B cell (primary cell): Measurements from ENCODE around the gene PDGFRA. TPM values are rescaled to one million over a fixed set of nuclear protein-coding genes. Genes with fewer than 3 reads are reported as not detected.
"Not testable (repeated sequence)": the region's sequence is repeated elsewhere in the genome, so short reads cannot be mapped to it uniquely, and the experiment has no call there.

Source experiments
- ATAC-seq: fragments of 200-7000 bp; cut with Tn5 transposase; one replicate; pipeline ENCODE4 v1.10.0; 2021; ENCODE audit warnings: low read depth, mild to moderate bottlenecking, moderate number of reproducible peaks, moderate library complexity
- CTCF ChIA-PET: fragments of 350-600 bp; sonication (Branson Sonifier 250); formaldehyde crosslinking; loops from one replicate; lab custom pipeline; 2021; ENCODE audit warnings: antibody characterized with exemption, inconsistent platforms; lab: Charles Lee
- POLR2A ChIA-PET: fragments of 350-600 bp; sonication (Branson Sonifier 250); formaldehyde crosslinking; loops from one replicate; lab custom pipeline; 2021; ENCODE audit warnings: antibody characterized with exemption; lab: Charles Lee
- DNase-seq: peaks from one replicate; pipeline ENCODE4 v3.0.0; 2013
- H2AFZ ChIP-seq: 2 replicates; pipeline ENCODE4 v1.6.1; 2012; ENCODE audit warnings: mild to moderate bottlenecking, low read depth, low read length; ENCODE audit not compliant: insufficient read depth, poor library complexity, severe bottlenecking
- H3K27ac ChIP-seq, 2 donors: 1 replicate in 1 of 2; 2 replicates in 1 of 2; pipeline ENCODE4 v1.5.1; 2012 to 2013; ENCODE audit warnings: low read length in 2 of 2, mild to moderate bottlenecking in 2 of 2, moderate library complexity in 1 of 2
- H3K27me3 ChIP-seq, 4 experiments: fragments of 200-600 bp in 1 of 4; sonication (generic) in 1 of 4; replicated peaks in 1 of 4; 1 replicate in 2 of 4; 2 replicates in 2 of 4; pipeline versions ENCODE4 v1.6.1 to v1.7.0; 2013 to 2016; ENCODE audit warnings: low read length in 3 of 4, mild to moderate bottlenecking in 2 of 4, mixed read lengths in 1 of 4, moderate library complexity in 1 of 4; ENCODE audit not compliant: insufficient read depth in 4 of 4, control insufficient read depth in 3 of 4; ENCODE audit errors: control extremely low read depth in 1 of 4
- H3K36me3 ChIP-seq, 2 experiments: replicated peaks in 1 of 2; 1 replicate in 1 of 2; 2 replicates in 1 of 2; pipeline versions ENCODE4 v1.6.1 to v1.7.1; 2013; ENCODE audit warnings: low read length in 1 of 2; ENCODE audit not compliant: insufficient read depth in 2 of 2, control insufficient read depth in 1 of 2; ENCODE audit errors: control extremely low read depth in 1 of 2, extremely low read depth in 1 of 2
- H3K4me1 ChIP-seq, 2 donors: fragments of 200-600 bp in 1 of 2; sonication (generic) in 1 of 2; 1 replicate in 1 of 2; 2 replicates in 1 of 2; pipeline versions ENCODE4 v1.5.1 to v1.6.1; 2013 to 2017; ENCODE audit warnings: low read length in 2 of 2; ENCODE audit not compliant: control insufficient read depth in 2 of 2, insufficient read depth in 2 of 2
- H3K4me2 ChIP-seq: replicated peaks from 2 replicates; pipeline ENCODE3; 2012; ENCODE audit warnings: mild to moderate bottlenecking, low read depth, low read length; ENCODE audit not compliant: poor library complexity, severe bottlenecking
- H3K4me3 ChIP-seq, 5 experiments: fragments of 200-600 bp in 1 of 5; sonication (generic) in 1 of 5; 1 replicate in 3 of 5; 2 replicates in 2 of 5; pipeline versions ENCODE4 v1.5.1 to v1.7.0; 2011 to 2016; ENCODE audit warnings: low read length in 4 of 5, mild to moderate bottlenecking in 4 of 5, low read depth in 2 of 5, control low read depth in 1 of 5, moderate library complexity in 1 of 5; ENCODE audit not compliant: insufficient read depth in 1 of 5; ENCODE audit errors: control extremely low read depth in 1 of 5, extremely low read depth in 1 of 5
- H3K79me2 ChIP-seq: fragments of 200-600 bp; sonication (generic); one replicate; pipeline ENCODE4 v1.6.0; 2016; ENCODE audit warnings: low read length; ENCODE audit not compliant: control insufficient read depth, insufficient read depth
- H3K9ac ChIP-seq: fragments of 200-600 bp; sonication (generic); 2 replicates; pipeline ENCODE4 v1.6.1; 2017; ENCODE audit warnings: mild to moderate bottlenecking, low read length, moderate library complexity
- H3K9me3 ChIP-seq, 3 donors: one replicate each; pipeline versions ENCODE4 v1.6.1 to v1.7.1; 2013; ENCODE audit warnings: low read length in 2 of 3; ENCODE audit not compliant: control insufficient read depth in 2 of 3, insufficient read depth in 1 of 3; ENCODE audit errors: control extremely low read depth in 1 of 3
- H4K20me1 ChIP-seq: 2 replicates; pipeline ENCODE4 v1.6.0; 2012; ENCODE audit warnings: mild to moderate bottlenecking, low read length; ENCODE audit not compliant: insufficient read depth, control insufficient read depth, poor library complexity, severe bottlenecking
- H3K27ac Mint-ChIP-seq: one replicate; pipeline ENCODE4 v1.8.0; 2021; ENCODE audit warnings: mixed read lengths
- H3K27me3 Mint-ChIP-seq: one replicate; pipeline ENCODE4 v1.8.0; 2021; ENCODE audit warnings: mixed read lengths
- H3K4me1 Mint-ChIP-seq: one replicate; pipeline ENCODE4 v1.8.0; 2021; ENCODE audit warnings: mixed read lengths
- H3K4me3 Mint-ChIP-seq: one replicate; pipeline ENCODE4 v1.8.0; 2021; ENCODE audit warnings: mixed read lengths
- H3K9me3 Mint-ChIP-seq: one replicate; pipeline ENCODE4 v1.8.0; 2022; ENCODE audit warnings: mixed read lengths; ENCODE audit not compliant: insufficient read depth
- WGBS: methylation state at CpG from one replicate; pipeline ENCODE4 v1.1.5; 2013; ENCODE audit warnings: missing lambda C conversion rate; ENCODE audit not compliant: insufficient coverage; 5-methylcytosine and 5-hydroxymethylcytosine counted together
- intact Hi-C: fragments of 100-400 bp; cut with micrococcal nuclease; formaldehyde crosslinking; loops from one replicate; pipeline ENCODE4 v1.10.0; 2022
- polyA plus RNA-seq: library from polyadenylated mRNA; depleted of rRNA; stranded (reverse); fragments of >200 nt; gene quantifications from 2 replicates; pipeline ENCODE4 v1.2.3, GENCODE V29; 2012
- total RNA-seq, 2 donors: library from RNA; stranded (reverse); fragments of 120-200 nt in 1 of 2; gene quantifications; 1 replicate in 1 of 2; 2 replicates in 1 of 2; pipeline versions ENCODE4 v1.2.3 to v1.2.4, GENCODE V29; 2013 to 2022

PDGFRA gene
- total and polyA plus RNA-seq, 2 donors (not counting 1 experiment from before 2014, with no cell fraction given): not detected

DNA sequence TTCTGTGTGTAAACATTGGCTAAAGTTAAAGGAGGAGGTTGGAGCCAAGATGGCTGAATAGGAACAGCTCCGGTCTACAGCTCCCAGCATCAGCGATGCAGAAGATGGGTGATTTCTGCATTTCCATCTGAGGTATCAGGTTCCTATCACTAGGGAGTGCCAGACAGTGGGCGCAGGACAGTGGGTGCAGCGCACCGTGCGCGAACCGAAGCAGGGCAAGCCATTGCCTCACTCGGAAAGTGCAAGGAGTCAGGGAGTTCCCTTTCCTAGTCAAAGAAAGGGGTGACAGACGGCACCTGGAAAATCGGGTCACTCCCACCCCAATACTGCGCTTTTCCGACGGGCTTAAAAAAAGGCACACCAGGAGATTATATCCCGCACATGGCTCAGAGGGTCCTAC lies 14.4 kb downstream of the PDGFRA start:
- ATAC-seq, intact Hi-C loops, H3K4me3 Mint-ChIP-seq: not testable (repeated sequence)

GRCh38 chr4:54252312-54252711 lies 23.2 kb downstream of the PDGFRA start:
- H3K9ac ChIP-seq, H2AFZ ChIP-seq, POLR2A ChIA-PET, H3K9me3 ChIP-seq, H3K36me3 ChIP-seq, H4K20me1 ChIP-seq, DNase-seq, H3K27me3 Mint-ChIP-seq, H3K4me3 Mint-ChIP-seq, H3K4me3 ChIP-seq, intact Hi-C loops, H3K4me2 ChIP-seq, H3K4me1 Mint-ChIP-seq, ATAC-seq, H3K79me2 ChIP-seq, H3K4me1 ChIP-seq, H3K27me3 ChIP-seq, H3K27ac Mint-ChIP-seq, H3K9me3 Mint-ChIP-seq, H3K27ac ChIP-seq: not testable (repeated sequence)
- CTCF ChIA-PET: interaction anchor here (0.7 kb wide), 1 partner anchor 18 kb away, joined by 3 read pairs; no protein-coding TSS in a partner anchor
- WGBS: 67% methylated on average over 1 of the region's 1 CpG

More for the DNA sequence above, 14.4 kb downstream of the PDGFRA start:
- H3K27me3 ChIP-seq, H3K4me2 ChIP-seq, H3K79me2 ChIP-seq, POLR2A ChIA-PET, DNase-seq, H3K27ac Mint-ChIP-seq, H3K4me1 ChIP-seq, H3K4me1 Mint-ChIP-seq, CTCF ChIA-PET, H3K27me3 Mint-ChIP-seq, H3K36me3 ChIP-seq, H3K9ac ChIP-seq, H3K9me3 ChIP-seq, H4K20me1 ChIP-seq, H3K4me3 ChIP-seq, H2AFZ ChIP-seq, H3K9me3 Mint-ChIP-seq, H3K27ac ChIP-seq: not testable (repeated sequence)
- WGBS: over 99% methylated on average over 10 of the region's 15 CpGs
